Measurements from ENCODE around the gene GPN1.
"Not testable (repeated sequence)": the region's sequence is repeated elsewhere in the genome, so short reads cannot be mapped to it uniquely, and the experiment has no call there.

The GPN1 gene

DNA sequence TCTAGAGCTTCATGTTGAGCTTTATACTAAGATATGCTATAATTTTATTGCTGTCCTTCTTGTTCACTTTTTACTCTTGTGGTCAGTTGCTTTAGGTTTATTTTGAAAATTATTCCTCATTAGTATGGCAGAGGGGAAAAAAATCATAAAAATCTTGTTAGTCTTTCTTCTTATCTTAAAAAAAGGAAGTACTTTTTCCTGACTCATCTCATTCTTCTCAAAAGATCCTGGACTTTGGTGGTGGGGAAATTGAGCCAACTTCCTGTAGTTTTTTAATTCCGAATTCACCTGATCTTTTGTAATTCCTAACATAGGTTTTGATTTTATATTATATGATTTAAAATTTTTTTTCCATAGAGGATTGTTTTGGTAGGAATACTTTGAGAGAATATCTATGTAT lies 38.6 kb downstream of the GPN1 start:
- DNase-seq (ENCODE audit: low read depth, low spot score): no peak
- Histone ChIP-seq H3K27ac (ENCODE audit: low read length) (no peak overlapping the region), H3K9me3 (ENCODE audit: control insufficient read depth, insufficient read depth, low read length) (no peaks in the 10 kb centered on the region), H3K4me1 (ENCODE audit: control insufficient read depth, insufficient read depth, low read length) (no peaks in the 10 kb centered on the region), H3K36me3 (ENCODE audit: control insufficient read depth, insufficient read depth, low read length) (no peaks in the 10 kb centered on the region), H3K4me3 (ENCODE audit: low read length) (no peak overlapping the region), H3K27me3 (ENCODE audit: control insufficient read depth, insufficient read depth, low read length) (no peaks in the 10 kb centered on the region)
- no CpG with 5 or more reads among the region's 1 CpG for WGBS (ENCODE audit: insufficient coverage, insufficient read length)

DNA sequence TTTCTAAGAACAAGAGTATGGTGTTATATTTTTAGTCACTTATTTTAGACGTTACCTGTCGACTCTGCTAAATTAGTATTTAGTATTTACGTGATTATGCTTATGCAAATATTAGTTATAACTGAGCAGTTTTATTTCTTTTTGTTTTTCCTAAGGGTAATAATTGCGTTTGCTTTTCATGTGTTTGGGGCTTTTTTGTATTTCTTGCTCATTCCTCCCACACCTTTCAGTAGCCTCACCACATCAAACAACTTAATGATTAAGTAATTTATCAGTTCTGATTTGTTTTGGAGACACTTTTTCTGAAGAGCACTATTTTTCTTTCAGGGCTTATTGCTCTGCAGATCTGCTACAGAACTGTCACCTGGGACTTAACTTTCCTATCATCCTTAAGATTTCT lies 42.4 kb downstream of the GPN1 start:
- DNase-seq (ENCODE audit: low read depth, low spot score): no peak
- no peaks in the 10 kb centered on the region for H3K4me1 ChIP-seq (ENCODE audit: control insufficient read depth, insufficient read depth, low read length)
- peaks cover 3% of the 10 kb centered on the region; the same call in 1 of the 2 replicates for H3K36me3 ChIP-seq (ENCODE audit: control insufficient read depth, insufficient read depth, low read length)
- H3K9me3 ChIP-seq (ENCODE audit: control insufficient read depth, insufficient read depth, low read length): no peaks in the 10 kb centered on the region
- no peak overlapping the region for H3K27ac ChIP-seq (ENCODE audit: low read length)
- H3K27me3 ChIP-seq (ENCODE audit: control insufficient read depth, insufficient read depth, low read length): no peaks in the 10 kb centered on the region
- no peak overlapping the region for H3K4me3 ChIP-seq (ENCODE audit: low read length)
- no CpG with 5 or more reads among the region's 4 CpGs for WGBS (ENCODE audit: insufficient coverage, insufficient read length)

DNA sequence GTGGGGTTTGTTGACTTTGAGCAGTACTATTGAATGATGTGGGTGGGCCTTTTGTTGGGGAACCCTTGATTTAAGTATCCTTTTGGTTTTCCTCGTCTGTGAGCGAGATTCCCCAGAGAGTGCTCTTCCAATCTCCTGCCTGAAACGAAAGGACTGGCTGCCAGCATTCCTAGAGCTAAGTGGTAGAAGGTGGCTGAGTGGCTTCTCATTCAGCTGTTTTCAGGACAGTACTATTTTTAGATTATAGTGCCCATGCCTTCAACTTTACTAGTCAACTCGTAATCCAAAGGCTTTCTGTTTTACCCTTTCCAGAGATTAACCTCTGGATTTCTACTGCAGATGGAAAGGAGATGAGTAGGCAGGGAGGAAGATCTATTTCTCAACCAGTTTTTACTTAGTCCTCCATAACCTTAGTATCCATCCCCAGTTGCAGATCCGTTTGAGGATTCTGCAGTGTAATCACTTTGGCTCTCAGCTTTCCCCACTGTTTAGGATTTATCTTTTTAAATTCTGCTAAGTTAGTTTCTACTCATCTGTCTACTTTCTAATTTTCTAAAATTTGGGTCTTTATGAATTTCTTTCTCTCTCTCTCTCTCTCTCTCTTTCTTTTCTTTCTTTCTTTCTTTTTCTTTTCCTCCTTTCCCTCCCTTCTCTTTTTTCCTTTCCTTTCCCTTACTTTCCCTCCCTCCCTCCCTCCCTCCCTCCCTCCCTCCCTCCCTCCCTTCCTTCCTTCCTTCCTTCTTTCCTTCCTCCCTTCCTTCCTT lies 44.1 kb downstream of the GPN1 start:
- no peaks in the 10 kb centered on the region for H3K4me1 ChIP-seq (ENCODE audit: control insufficient read depth, insufficient read depth, low read length)
- no peaks in the 10 kb centered on the region for H3K9me3 ChIP-seq (ENCODE audit: control insufficient read depth, insufficient read depth, low read length)
- no peak overlapping the region for H3K4me3 ChIP-seq (ENCODE audit: low read length)
- no peaks in the 10 kb centered on the region for H3K27me3 ChIP-seq (ENCODE audit: control insufficient read depth, insufficient read depth, low read length)
- DNase-seq (ENCODE audit: low read depth, low spot score): no peak
- H3K27ac ChIP-seq (ENCODE audit: low read length): no peak overlapping the region
- no CpG with 5 or more reads among the region's 5 CpGs for WGBS (ENCODE audit: insufficient coverage, insufficient read length)
- peaks cover 3% of the 10 kb centered on the region; the same call in 1 of the 2 replicates for H3K36me3 ChIP-seq (ENCODE audit: control insufficient read depth, insufficient read depth, low read length)

DNA sequence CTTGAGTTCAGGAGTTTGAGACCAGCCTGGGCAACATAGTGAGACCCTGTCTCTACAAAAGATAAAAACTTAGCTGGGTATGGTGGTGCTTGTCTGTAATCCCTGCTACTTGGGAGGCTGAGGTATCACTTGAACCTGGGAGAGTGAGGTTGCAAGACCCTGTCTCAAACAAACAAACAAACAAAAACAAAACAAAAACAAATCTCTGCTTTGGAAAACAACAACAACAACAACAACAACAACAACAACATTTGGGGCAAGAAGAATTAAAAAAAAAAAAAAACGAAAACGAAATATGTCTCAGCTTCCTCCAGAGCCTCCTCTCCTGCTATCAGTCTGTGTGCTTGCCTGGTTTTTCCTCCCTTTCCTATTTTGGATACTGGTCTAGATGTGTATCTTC lies 51.7 kb downstream of the GPN1 start:
- Histone ChIP-seq H3K27me3 (ENCODE audit: control insufficient read depth, insufficient read depth, low read length) (no peaks in the 10 kb centered on the region), H3K27ac (ENCODE audit: low read length) (no peak overlapping the region), H3K4me3 (ENCODE audit: low read length) (no peak overlapping the region), H3K9me3 (ENCODE audit: control insufficient read depth, insufficient read depth, low read length) (no peaks in the 10 kb centered on the region), H3K36me3 (ENCODE audit: control insufficient read depth, insufficient read depth, low read length) (peaks cover 3% of the 10 kb centered on the region; the same call in 1 of the 2 replicates), H3K4me1 (ENCODE audit: control insufficient read depth, insufficient read depth, low read length) (no peaks in the 10 kb centered on the region)
- no peak for DNase-seq (ENCODE audit: low read depth, low spot score)
- WGBS (ENCODE audit: insufficient coverage, insufficient read length): no CpG with 5 or more reads among the region's 2 CpGs

DNA sequence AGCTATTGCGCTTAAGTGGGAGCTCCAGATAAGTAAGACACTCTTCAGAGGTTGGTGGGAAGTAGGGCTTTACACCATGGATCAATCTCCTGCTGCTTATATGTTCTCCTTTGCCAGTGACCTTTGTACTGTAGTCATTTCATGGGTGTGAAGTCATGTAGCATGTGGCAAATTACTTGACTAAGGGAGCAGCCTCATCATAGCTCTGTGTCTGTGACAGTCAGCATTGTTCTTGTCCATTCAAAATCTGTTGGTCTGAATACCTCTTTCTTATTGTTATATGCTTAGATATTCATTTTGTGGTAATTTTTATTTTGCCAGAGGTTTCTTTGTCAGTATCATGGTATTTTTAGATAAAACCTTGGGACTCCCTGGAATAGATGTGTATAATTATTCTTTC lies 53.0 kb downstream of the GPN1 start:
- Histone ChIP-seq H3K27ac (ENCODE audit: low read length) (no peak overlapping the region), H3K4me3 (ENCODE audit: low read length) (no peak overlapping the region), H3K9me3 (ENCODE audit: control insufficient read depth, insufficient read depth, low read length) (no peaks in the 10 kb centered on the region), H3K27me3 (ENCODE audit: control insufficient read depth, insufficient read depth, low read length) (no peaks in the 10 kb centered on the region), H3K36me3 (ENCODE audit: control insufficient read depth, insufficient read depth, low read length) (peaks cover 6% of the 10 kb centered on the region; the same call in 1 of the 2 replicates), H3K4me1 (ENCODE audit: control insufficient read depth, insufficient read depth, low read length) (no peaks in the 10 kb centered on the region)
- no CpG with 5 or more reads among the region's 1 CpG for WGBS (ENCODE audit: insufficient coverage, insufficient read length)
- no peak for DNase-seq (ENCODE audit: low read depth, low spot score)

DNA sequence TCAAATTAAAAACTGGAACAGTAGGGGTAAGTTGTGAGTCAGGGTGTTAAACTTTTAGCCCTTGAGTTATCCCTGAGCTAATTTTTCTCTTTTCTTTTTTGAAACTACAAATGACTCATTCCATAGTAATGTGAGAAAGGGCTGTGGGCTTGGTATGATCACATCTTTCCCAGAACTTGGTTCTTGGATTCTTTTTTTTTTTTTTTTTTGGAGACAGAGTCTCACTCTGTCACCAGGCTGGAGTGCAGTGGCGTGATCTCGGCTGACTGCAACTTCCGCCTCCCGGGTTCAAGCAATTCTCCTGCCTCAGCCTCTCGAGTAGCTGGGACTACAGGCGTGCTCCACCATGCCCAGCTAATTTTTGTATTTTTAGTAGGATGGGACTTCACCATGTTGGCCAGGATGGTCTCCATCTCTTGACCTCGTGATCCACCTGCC lies 53.5 kb downstream of the GPN1 start:
- not testable (repeated sequence) for H3K4me1 ChIP-seq (ENCODE audit: control insufficient read depth, insufficient read depth, low read length); H3K4me3 ChIP-seq (ENCODE audit: low read length); H3K36me3 ChIP-seq (ENCODE audit: control insufficient read depth, insufficient read depth, low read length); H3K9me3 ChIP-seq (ENCODE audit: control insufficient read depth, insufficient read depth, low read length); H3K27ac ChIP-seq (ENCODE audit: low read length); DNase-seq (ENCODE audit: low read depth, low spot score); H3K27me3 ChIP-seq (ENCODE audit: control insufficient read depth, insufficient read depth, low read length)
- WGBS (ENCODE audit: insufficient coverage, insufficient read length): no CpG with 5 or more reads among the region's 7 CpGs

DNA sequence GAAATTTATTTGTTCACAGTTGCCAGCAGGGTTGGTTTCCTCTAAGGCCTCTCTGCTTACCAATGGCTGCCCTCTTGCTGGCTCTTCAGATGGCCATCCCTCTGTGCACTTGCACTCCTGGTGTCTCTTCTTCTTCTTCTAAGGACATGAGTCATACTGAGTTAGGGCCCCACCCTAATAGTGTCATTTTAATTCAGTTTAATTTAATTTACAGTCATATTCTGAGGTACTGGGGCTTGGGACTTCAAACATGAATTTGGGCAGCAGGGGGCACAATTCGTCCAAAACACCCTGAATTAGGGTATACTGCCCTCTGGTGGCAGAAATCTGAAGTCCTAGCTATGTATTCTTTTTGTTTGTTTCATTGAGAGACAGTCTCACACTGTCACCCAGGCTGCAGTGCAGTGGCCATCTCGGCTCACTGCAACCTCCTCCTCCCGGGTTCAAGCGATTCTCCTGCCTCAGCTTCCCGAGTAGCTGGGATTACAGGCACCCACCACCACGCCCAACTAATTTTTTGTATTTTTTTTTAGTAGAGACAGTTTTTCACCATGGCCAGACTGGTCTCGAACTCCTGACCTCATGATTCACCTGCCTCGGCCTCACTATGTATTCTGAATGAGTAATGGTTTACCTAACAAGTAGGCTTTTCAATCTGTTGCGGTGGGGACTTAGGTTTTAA lies 54.7 kb downstream of the GPN1 start:
- no CpG with 5 or more reads among the region's 9 CpGs for WGBS (ENCODE audit: insufficient coverage, insufficient read length)
- peaks cover 10% of the 10 kb centered on the region; the same call in 1 of the 2 replicates for H3K36me3 ChIP-seq (ENCODE audit: control insufficient read depth, insufficient read depth, low read length)
- H3K27ac ChIP-seq (ENCODE audit: low read length): no peak overlapping the region
- H3K4me3 ChIP-seq (ENCODE audit: low read length): no peak overlapping the region
- no peaks in the 10 kb centered on the region for H3K27me3 ChIP-seq (ENCODE audit: control insufficient read depth, insufficient read depth, low read length)
- H3K9me3 ChIP-seq (ENCODE audit: control insufficient read depth, insufficient read depth, low read length): no peaks in the 10 kb centered on the region
- DNase-seq (ENCODE audit: low read depth, low spot score): peak; percentile 95
- no peaks in the 10 kb centered on the region for H3K4me1 ChIP-seq (ENCODE audit: control insufficient read depth, insufficient read depth, low read length)

DNA sequence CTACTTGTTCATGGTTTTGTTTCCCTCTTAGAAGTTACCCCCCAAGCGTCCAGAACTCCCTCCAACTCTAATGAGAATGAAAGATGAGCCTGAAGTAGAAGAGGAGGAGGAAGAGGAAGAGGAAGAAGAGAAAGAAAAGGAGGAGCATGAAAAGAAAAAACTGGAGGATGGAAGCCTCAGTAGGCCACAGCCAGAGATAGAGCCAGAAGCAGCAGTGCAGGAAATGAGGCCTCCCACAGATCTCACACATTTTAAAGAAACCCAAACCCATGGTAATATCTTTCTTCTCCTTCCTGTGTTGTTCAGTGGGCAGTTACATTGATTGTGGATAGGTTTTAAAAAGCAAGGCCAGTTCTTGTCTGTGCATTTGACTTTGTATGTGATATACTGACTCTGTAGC lies 56.2 kb downstream of the GPN1 start:
- H3K4me3 ChIP-seq (ENCODE audit: low read length); H3K27ac ChIP-seq (ENCODE audit: low read length); H3K9me3 ChIP-seq (ENCODE audit: control insufficient read depth, insufficient read depth, low read length); DNase-seq (ENCODE audit: low read depth, low spot score); H3K27me3 ChIP-seq (ENCODE audit: control insufficient read depth, insufficient read depth, low read length); H3K4me1 ChIP-seq (ENCODE audit: control insufficient read depth, insufficient read depth, low read length): not testable (repeated sequence)
- WGBS (ENCODE audit: insufficient coverage, insufficient read length): no CpG with 5 or more reads among the region's 1 CpG
- peaks cover 10% of the 10 kb centered on the region; the same call in 1 of the 2 replicates for H3K36me3 ChIP-seq (ENCODE audit: control insufficient read depth, insufficient read depth, low read length)

DNA sequence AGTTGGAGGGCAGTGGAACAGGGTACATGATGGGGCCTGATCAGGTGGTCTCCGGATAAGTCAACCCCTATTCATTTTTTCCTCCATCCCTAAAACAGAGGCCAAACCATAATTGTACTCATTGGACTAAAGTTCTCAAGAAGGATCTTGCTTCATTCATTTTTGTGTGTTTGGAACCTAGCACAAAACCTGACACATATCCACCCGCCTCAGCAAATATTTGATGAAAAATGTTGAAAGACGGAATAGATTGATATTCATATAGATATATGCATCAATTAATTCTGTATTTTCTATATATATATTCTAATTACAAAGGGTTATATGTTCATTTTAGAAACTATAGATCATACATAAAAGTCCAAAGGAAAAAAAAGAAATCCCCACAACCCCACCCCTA lies 56.7 kb downstream of the GPN1 start:
- Histone ChIP-seq H3K36me3 (ENCODE audit: control insufficient read depth, insufficient read depth, low read length) (peaks cover 10% of the 10 kb centered on the region; the same call in 1 of the 2 replicates), H3K4me1 (ENCODE audit: control insufficient read depth, insufficient read depth, low read length) (no peaks in the 10 kb centered on the region), H3K27ac (ENCODE audit: low read length) (no peak overlapping the region), H3K27me3 (ENCODE audit: control insufficient read depth, insufficient read depth, low read length) (no peaks in the 10 kb centered on the region), H3K4me3 (ENCODE audit: low read length) (no peak overlapping the region), H3K9me3 (ENCODE audit: control insufficient read depth, insufficient read depth, low read length) (no peaks in the 10 kb centered on the region)
- no CpG with 5 or more reads among the region's 3 CpGs for WGBS (ENCODE audit: insufficient coverage, insufficient read length)
- DNase-seq (ENCODE audit: low read depth, low spot score): no peak

DNA sequence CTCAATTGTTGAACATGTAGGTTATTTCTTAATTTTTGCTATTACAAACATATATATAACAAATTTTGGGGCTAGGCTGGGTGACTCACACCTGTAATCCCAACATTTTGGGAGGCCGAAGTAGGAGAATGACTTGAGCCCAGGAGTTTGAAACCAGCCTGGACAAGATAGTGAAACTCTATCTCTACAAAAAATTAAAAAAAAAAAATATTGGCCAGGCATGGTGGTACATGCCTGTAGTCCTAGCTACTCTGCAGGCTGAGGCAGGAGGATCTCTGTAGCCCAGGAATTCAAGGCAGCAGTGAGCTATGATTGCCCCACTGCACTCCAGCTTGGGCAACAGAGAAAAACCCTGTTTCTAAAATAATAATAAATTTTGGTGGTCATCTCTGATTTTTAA lies 58.4 kb downstream of the GPN1 start:
- H3K4me1 ChIP-seq (ENCODE audit: control insufficient read depth, insufficient read depth, low read length): no peaks in the 10 kb centered on the region
- no peak for DNase-seq (ENCODE audit: low read depth, low spot score)
- H3K4me3 ChIP-seq (ENCODE audit: low read length): no peak overlapping the region
- H3K27me3 ChIP-seq (ENCODE audit: control insufficient read depth, insufficient read depth, low read length): no peaks in the 10 kb centered on the region
- H3K36me3 ChIP-seq (ENCODE audit: control insufficient read depth, insufficient read depth, low read length): peaks cover 10% of the 10 kb centered on the region; the same call in 1 of the 2 replicates
- H3K9me3 ChIP-seq (ENCODE audit: control insufficient read depth, insufficient read depth, low read length): no peaks in the 10 kb centered on the region
- no peak overlapping the region for H3K27ac ChIP-seq (ENCODE audit: low read length)
- WGBS (ENCODE audit: insufficient coverage, insufficient read length): no CpG with 5 or more reads among the region's 1 CpG

All from iPS DF 6.9 (cell line).